Stomach (tissue), 9 donors: Measurements from ENCODE around the gene WDR45B. TPM values are rescaled to one million over a fixed set of nuclear protein-coding genes. Genes with fewer than 3 reads are reported as not detected.

Experiments
- DNase-seq, 2 donors: peaks; one replicate each; pipeline versions ENCODE4 v3.0.0 to v3.0.0-alpha.2; 2013 to 2019
- H3K27ac ChIP-seq, 5 donors: fragments of 200-600 bp in 4 of 5; sonication (generic) in 4 of 5; one replicate each; pipeline ENCODE4 v1.5.1; 2013 to 2019; ENCODE audit warnings: mild to moderate bottlenecking in 1 of 5, moderate library complexity in 1 of 5
- H3K27me3 ChIP-seq, 3 donors: fragments of 200-600 bp; sonication (generic); one replicate each; pipeline ENCODE4 v1.5.1; 2017 to 2019; ENCODE audit warnings: mixed run types in 1 of 3
- H3K36me3 ChIP-seq, 4 donors: fragments of 200-600 bp; sonication (generic); 1 replicate in 3 of 4; 2 replicates in 1 of 4; pipeline ENCODE4 v1.5.1; 2016 to 2019
- H3K4me1 ChIP-seq, 4 donors: fragments of 200-600 bp; sonication (generic); one replicate each; pipeline ENCODE4 v1.5.1; 2016 to 2019
- H3K4me3 ChIP-seq, 4 donors: fragments of 200-600 bp; sonication (generic) in 3 of 4; one replicate each; pipeline ENCODE4 v1.5.1; 2016 to 2019; ENCODE audit warnings: mild to moderate bottlenecking in 1 of 4
- H3K9me3 ChIP-seq, 4 donors: fragments of 200-600 bp; sonication (generic); one replicate each; pipeline ENCODE4 v1.5.1; 2016 to 2019
- CTCF ChIP-seq, 7 experiments: fragments of 450-650 bp in 4 of 7; fragments of 200-600 bp in 3 of 7; sonication (generic) in 3 of 7; IDR thresholded peaks; one replicate each; pipeline ENCODE4 v1.5.1; 2016 to 2019; ENCODE audit warnings: antibody characterized with exemption in 7 of 7, control low read depth in 2 of 7, mild to moderate bottlenecking in 1 of 7
- EP300 ChIP-seq: sonication (generic); formaldehyde crosslinking; IDR thresholded peaks from one replicate; pipeline ENCODE4 v1.6.1; 2017; ENCODE audit warnings: antibody characterized with exemption
- POLR2A ChIP-seq, 4 donors: fragments of 450-650 bp; IDR thresholded peaks; one replicate each; pipeline ENCODE4 v1.6.1; 2016; ENCODE audit warnings: antibody characterized with exemption in 4 of 4, control low read depth in 2 of 4, mild to moderate bottlenecking in 1 of 4, moderate library complexity in 1 of 4
- POLR2AphosphoS5 ChIP-seq, 3 donors: sonication (generic); formaldehyde crosslinking; IDR thresholded peaks; one replicate each; pipeline ENCODE4 v1.6.1; 2016; ENCODE audit warnings: antibody characterized with exemption in 3 of 3
- WGBS, 5 donors: extraction: QIAGEN DNeasy Blood & Tissue Kit in 3 of 5; methylation state at CpG; one replicate each; pipeline versions ENCODE4 v1.1.5 to v1.1.7; 2013 to 2018; 5-methylcytosine and 5-hydroxymethylcytosine counted together
- intact Hi-C: fragments of 100-400 bp; cut with DNase I; formaldehyde crosslinking; loops from one replicate; pipeline ENCODE4 v1.15.1; 2023; ENCODE audit warnings: low total_unique reads
- polyA plus RNA-seq, 3 donors: library from polyadenylated mRNA; stranded (reverse); fragments of 200-250 nt; gene quantifications; one replicate each; pipeline ENCODE4 v1.2.3, GENCODE V29; 2013
- total RNA-seq, 5 donors: library from RNA; depleted of rRNA; stranded (reverse); fragments of >200 nt; gene quantifications; one replicate each; pipeline versions ENCODE4 v1.1.0 to v1.2.3, GENCODE V29; 2014 to 2016
- donor health status: healthy with polysubstance abuse.
- donor health status: Bipolar disorder and iron deficiency.
- donor health status: healthy.

Gene WDR45B
- total and polyA plus RNA-seq, 8 donors = 62.8 to 108 (median 76.2) TPM

- H3K4me3 ChIP-seq = peak overlapping the region; percentile 75 to 89 (median 85)
- no peak for DNase-seq
These were observed 48.0 kb upstream of the WDR45B start for GRCh38 chr17:82696259-82696658.

GRCh38 chr17:82694647-82695046, 46.4 kb upstream of the WDR45B start:
- Histone ChIP-seq H3K9me3 (peaks cover 0 to 13% (median 6%) of the 10 kb centered on the region in 4 donors), H3K36me3 (peaks cover 4 to 23% (median 13%) of the 10 kb centered on the region in 4 donors), H3K4me1 (peaks cover 7 to 48% (median 34%) of the 10 kb centered on the region in 4 donors), H3K27me3 (peaks cover 0 to 14% (median 0%) of the 10 kb centered on the region in 3 donors), H3K4me3 (no peak overlapping the region), H3K27ac (peak overlapping the region in 2 of 5 donors; percentile 87 to 90)
- TF ChIP-seq POLR2AphosphoS5 (IDR thresholded peaks at IDR 0.05) (no peak), EP300 (no peak), CTCF (IDR thresholded peaks at IDR 0.05) (no peak), POLR2A (IDR thresholded peaks at IDR 0.05) (no peak)
- 27 to 47% (median 34%) methylated on average over 2 of the region's 2 CpGs for WGBS, 5 donors
- intact Hi-C loops = no loop called here
- DNase-seq = no peak

More at GRCh38 chr17:82696259-82696658, 48.0 kb upstream of the WDR45B start:
- Histone ChIP-seq H3K27me3 (peaks cover 0 to 14% (median 0%) of the 10 kb centered on the region in 3 donors), H3K27ac (peak overlapping the region; percentile 32 to 90 (median 65)), H3K9me3 (peaks cover 0 to 13% (median 6%) of the 10 kb centered on the region in 4 donors), H3K4me1 (peaks cover 8 to 49% (median 35%) of the 10 kb centered on the region in 4 donors), H3K36me3 (peaks cover 4 to 11% (median 5%) of the 10 kb centered on the region in 4 donors)
- intact Hi-C loops = no loop called here
- WGBS, 5 donors = 65 to 87% (median 77%) methylated on average over 15 to 16 of the region's 17 CpGs
- no peak for TF ChIP-seq CTCF (IDR thresholded peaks at IDR 0.05)
- no peak for TF ChIP-seq EP300
- no peak for TF ChIP-seq POLR2A (IDR thresholded peaks at IDR 0.05)
- no peak for TF ChIP-seq POLR2AphosphoS5 (IDR thresholded peaks at IDR 0.05)

- DNase-seq = no peak
- TF ChIP-seq POLR2A (IDR thresholded peaks at IDR 0.05) = no peak
- no peak for TF ChIP-seq EP300
- TF ChIP-seq CTCF (IDR thresholded peaks at IDR 0.05) = no peak
- peaks cover 0 to 14% (median 0%) of the 10 kb centered on the region in 3 donors for H3K27me3 ChIP-seq
- 83 to 90% (median 85%) methylated on average over 22 of the region's 22 CpGs for WGBS, 5 donors
- no peak overlapping the region for H3K4me3 ChIP-seq
- no peak overlapping the region for H3K27ac ChIP-seq
- peaks cover 0 to 51% (median 32%) of the 10 kb centered on the region in 4 donors for H3K4me1 ChIP-seq
- peaks cover 0 to 13% (median 6%) of the 10 kb centered on the region in 4 donors for H3K9me3 ChIP-seq
- H3K36me3 ChIP-seq = peaks cover 4 to 23% (median 14%) of the 10 kb centered on the region in 4 donors
- intact Hi-C loops = no loop called here
These were observed 45.1 kb upstream of the WDR45B start for GRCh38 chr17:82693168-82693867.

- no peak for DNase-seq
- peaks cover 4 to 23% (median 14%) of the 10 kb centered on the region in 4 donors for H3K36me3 ChIP-seq
- intact Hi-C loops = no loop called here
- TF ChIP-seq EP300 (no peak), CTCF (IDR thresholded peaks at IDR 0.05) (no peak), POLR2AphosphoS5 (IDR thresholded peaks at IDR 0.05) (no peak), POLR2A (IDR thresholded peaks at IDR 0.05) (no peak)
- H3K9me3 ChIP-seq = peaks cover 0 to 13% (median 6%) of the 10 kb centered on the region in 4 donors
- 73 to 83% (median 79%) methylated on average over 13 to 16 of the region's 16 CpGs for WGBS, 5 donors
- H3K27me3 ChIP-seq = peaks cover 0 to 7% (median 0%) of the 10 kb centered on the region in 3 donors
- no peak overlapping the region for H3K4me3 ChIP-seq
- H3K4me1 ChIP-seq = peaks cover 6 to 50% (median 30%) of the 10 kb centered on the region in 4 donors
- H3K27ac ChIP-seq = no peak overlapping the region
These were observed 44.0 kb upstream of the WDR45B start for GRCh38 chr17:82692268-82692667.
